HepG2 (cell line): ENCODE results near the gene GMCL2. TPM values are rescaled to one million over a fixed set of nuclear protein-coding genes. Genes with fewer than 3 reads are reported as not detected.
A peak's percentile ranks its signal among the peaks of the same experiment; 100 is the strongest.

Experiments used
- CAMTA2 ChIP-seq: sonication (generic); formaldehyde crosslinking; IDR thresholded peaks from 2 replicates; pipeline ENCODE4 v1.4.0; 2020; ENCODE audit warnings: mild to moderate bottlenecking, missing genetic modification reagents, borderline replicate concordance
- EZH2 ChIP-seq: conservative IDR thresholded peaks from 2 replicates; pipeline ENCODE4 v1.6.1; 2012; ENCODE audit warnings: mild to moderate bottlenecking, low read depth, low read length, moderate library complexity
- FOXO1 ChIP-seq: sonication (generic); formaldehyde crosslinking; IDR thresholded peaks from 2 replicates; pipeline ENCODE4 v1.4.0; 2020; ENCODE audit warnings: missing genetic modification reagents
- HES4 ChIP-seq: sonication (generic); formaldehyde crosslinking; IDR thresholded peaks from 2 replicates; pipeline ENCODE4 v1.9.0; 2021; ENCODE audit warnings: mild to moderate bottlenecking, missing genetic modification reagents, borderline replicate concordance
- HMGXB4 ChIP-seq, 2 experiments: sonication (generic) in 1 of 2; formaldehyde crosslinking in 1 of 2; IDR thresholded peaks; 2 replicates each; pipeline versions ENCODE4 v1.4.0 to v1.6.1; 2018 to 2020; ENCODE audit warnings: missing genetic modification reagents in 2 of 2, borderline replicate concordance in 1 of 2, low read depth in 1 of 2, mild to moderate bottlenecking in 1 of 2, missing biosample characterization in 1 of 2
- HNF4G ChIP-seq, 2 experiments: sonication (generic) in 1 of 2; formaldehyde crosslinking in 1 of 2; IDR thresholded peaks; 2 replicates each; pipeline versions ENCODE4 v1.4.0 to v1.6.1; 2011 to 2020; ENCODE audit warnings: borderline replicate concordance in 2 of 2, low read depth in 2 of 2, mild to moderate bottlenecking in 2 of 2, low read length in 1 of 2, missing genetic modification reagents in 1 of 2, moderate library complexity in 1 of 2
- HOXA9 ChIP-seq: sonication (generic); formaldehyde crosslinking; IDR thresholded peaks from 2 replicates; pipeline ENCODE4 v1.8.1; 2022; ENCODE audit warnings: missing genetic modification reagents, mild to moderate bottlenecking, moderate library complexity, borderline replicate concordance
- KDM3A ChIP-seq: IDR thresholded peaks from 2 replicates; pipeline ENCODE4 v1.6.1; 2018; ENCODE audit warnings: low read depth, missing compliant biosample characterization
- MXI1 ChIP-seq: IDR thresholded peaks from 3 replicates; pipeline ENCODE4 v1.6.1; 2012; ENCODE audit warnings: low read depth, low read length, inconsistent platforms, borderline replicate concordance
- NCOA2 ChIP-seq: sonication (generic); formaldehyde crosslinking; IDR thresholded peaks from 2 replicates; pipeline ENCODE4 v1.8.0; 2022; ENCODE audit warnings: inconsistent platforms
- PBX3 ChIP-seq: sonication (generic); formaldehyde crosslinking; IDR thresholded peaks from 2 replicates; pipeline ENCODE4 v1.8.1; 2023; ENCODE audit warnings: missing genetic modification reagents, inconsistent platforms, borderline replicate concordance
- PHF8 ChIP-seq: sonication (generic); formaldehyde crosslinking; IDR thresholded peaks from 2 replicates; pipeline ENCODE4 v1.5.0; 2020; ENCODE audit warnings: missing genetic modification reagents
- RXRA ChIP-seq: sonication (generic); formaldehyde crosslinking; IDR thresholded peaks from 2 replicates; pipeline ENCODE4 v1.5.1; 2020; ENCODE audit warnings: missing genetic modification reagents
- RXRB ChIP-seq: IDR thresholded peaks from 2 replicates; pipeline ENCODE4 v1.6.1; 2016; ENCODE audit warnings: borderline replicate concordance, missing genetic modification reagents, missing compliant biosample characterization
- SMAD9 ChIP-seq: sonication (generic); formaldehyde crosslinking; IDR thresholded peaks from 2 replicates; pipeline ENCODE4 v1.5.1; 2020; ENCODE audit warnings: mild to moderate bottlenecking, missing genetic modification reagents
- TAF1 ChIP-seq: sonication (generic); formaldehyde crosslinking; IDR thresholded peaks from 2 replicates; pipeline ENCODE4 v1.4.0; 2020; ENCODE audit warnings: missing genetic modification reagents
- TBX2 ChIP-seq: sonication (generic); formaldehyde crosslinking; IDR thresholded peaks from 2 replicates; pipeline ENCODE4 v1.5.0; 2020; ENCODE audit warnings: missing genetic modification reagents, mild to moderate bottlenecking, borderline replicate concordance
- TCF7L2 ChIP-seq: IDR thresholded peaks from 2 replicates; pipeline ENCODE4 v1.6.1; 2011; ENCODE audit warnings: mild to moderate bottlenecking, low read depth, low read length, moderate library complexity
- ZBTB37 ChIP-seq: sonication (generic); formaldehyde crosslinking; IDR thresholded peaks from 2 replicates; pipeline ENCODE4 v1.4.0; 2020; ENCODE audit warnings: mild to moderate bottlenecking, missing genetic modification reagents
- ZNF597 ChIP-seq: sonication (generic); formaldehyde crosslinking; IDR thresholded peaks from 2 replicates; pipeline ENCODE4 v1.5.0; 2020; ENCODE audit warnings: missing genetic modification reagents
- ZNF709 ChIP-seq: sonication (generic); formaldehyde crosslinking; IDR thresholded peaks from 2 replicates; pipeline ENCODE4 v1.5.0; 2020; ENCODE audit warnings: mild to moderate bottlenecking, missing genetic modification reagents
- polyA plus RNA-seq, 8 experiments: library from polyadenylated mRNA; depleted of rRNA in 3 of 8; stranded (reverse) in 7 of 8; unstranded in 1 of 8; fragments of >200 nt; fragmentation: Illumina TruSeq in 4 of 8; extraction: Trizol in 4 of 8; gene quantifications; 2 replicates each; pipeline versions ENCODE4 v1.2.1 to v1.2.3, GENCODE V29; 2011 to 2016; ENCODE audit warnings: low read depth in 4 of 8, missing spikeins in 1 of 8, mixed read lengths in 1 of 8; ENCODE audit not compliant: insufficient read depth in 1 of 8
- total RNA-seq, 5 experiments: library from RNA; depleted of rRNA; stranded (reverse); fragments of >200 nt; fragmentation: Illumina TruSeq; extraction: Trizol; gene quantifications; 2 replicates each; pipeline ENCODE4 v1.2.3, GENCODE V29; 2016; ENCODE audit warnings: low read depth in 1 of 5
- TF ChIP-seq, protein P1 (sequence below): IDR thresholded peaks from 2 replicates; pipeline ENCODE4 v1.6.1; 2016; ENCODE audit warnings: low read depth, borderline replicate concordance

GMCL2 gene
- total and polyA plus RNA-seq, 2 of the 13 experiments (the other 11 are each of a cell fraction or from before 2014, with no cell fraction given) = 0.03 TPM; not detected in 1

GRCh38 chr5:178163772-178164735, 23.1 kb downstream of the GMCL2 start (continued):
- TF ChIP-seq KDM3A (CRISPR knock-in tag) (no peak), ZNF597 (CRISPR knock-in tag) (no peak), NCOA2 (CRISPR knock-in tag) (0 out of 2 replicates have a peak, but pooled peaks have one; percentile 17), PHF8 (CRISPR knock-in tag) (0 out of 2 replicates have a peak, but pooled peaks have one; percentile 36), RXRA (CRISPR knock-in tag) (peak; percentile 47; the same call in 1 of the 2 replicates), TCF7L2 (no peak), HNF4G (IDR thresholded peaks at IDR 0.05; ENCODE audit: borderline replicate concordance, low read depth, low read length) (no peak), HNF4G (CRISPR knock-in tag; IDR thresholded peaks at IDR 0.05; ENCODE audit: borderline replicate concordance, low read depth) (no peak), ZBTB37 (CRISPR knock-in tag) (no peak), HMGXB4 (CRISPR knock-in tag; IDR thresholded peaks at IDR 0.05; ENCODE audit: borderline replicate concordance in 1 of 2, low read depth in 1 of 2) (peak in 1 of 2 experiments; percentile 33; a peak in 1 of 4 replicates), TAF1 (CRISPR knock-in tag) (no peak), ZNF709 (CRISPR knock-in tag) (no peak), SMAD9 (CRISPR knock-in tag) (0 out of 2 replicates have a peak, but pooled peaks have one; percentile 49), CAMTA2 (CRISPR knock-in tag) (no peak), PBX3 (CRISPR knock-in tag) (no peak), HES4 (CRISPR knock-in tag) (no peak), HOXA9 (CRISPR knock-in tag) (no peak), TBX2 (CRISPR knock-in tag) (peak; percentile 25; the same call in 1 of the 2 replicates), MXI1 (no peak), RXRB (CRISPR knock-in tag) (peak; percentile 23; the same call in 1 of the 2 replicates), EZH2 (no peak), FOXO1 (0 out of 2 replicates have a peak, but pooled peaks have one; percentile 18)
- TF ChIP-seq, protein P1, sequence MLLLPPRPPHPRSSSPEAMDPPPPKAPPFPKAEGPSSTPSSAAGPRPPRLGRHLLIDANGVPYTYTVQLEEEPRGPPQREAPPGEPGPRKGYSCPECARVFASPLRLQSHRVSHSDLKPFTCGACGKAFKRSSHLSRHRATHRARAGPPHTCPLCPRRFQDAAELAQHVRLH = no peak
